NCI-H1930 (cell line): ENCODE measurements around the gene KLRD1.
"Not testable (repeated sequence)": the region's sequence is repeated elsewhere in the genome, so short reads cannot be mapped to it uniquely, and the experiment has no call there.

Experiments
- DNase-seq, 2 experiments: peaks; one replicate each; lab custom pipeline; 2025; lab: John Stamatoyannopoulos, UW

The KLRD1 gene

GRCh38 chr12:10368206-10369171, 60.8 kb downstream of the KLRD1 start:
- no peak for DNase-seq

- no peak for DNase-seq
These were observed 62.1 kb downstream of the KLRD1 start for GRCh38 chr12:10369557-10370415.

DNA sequence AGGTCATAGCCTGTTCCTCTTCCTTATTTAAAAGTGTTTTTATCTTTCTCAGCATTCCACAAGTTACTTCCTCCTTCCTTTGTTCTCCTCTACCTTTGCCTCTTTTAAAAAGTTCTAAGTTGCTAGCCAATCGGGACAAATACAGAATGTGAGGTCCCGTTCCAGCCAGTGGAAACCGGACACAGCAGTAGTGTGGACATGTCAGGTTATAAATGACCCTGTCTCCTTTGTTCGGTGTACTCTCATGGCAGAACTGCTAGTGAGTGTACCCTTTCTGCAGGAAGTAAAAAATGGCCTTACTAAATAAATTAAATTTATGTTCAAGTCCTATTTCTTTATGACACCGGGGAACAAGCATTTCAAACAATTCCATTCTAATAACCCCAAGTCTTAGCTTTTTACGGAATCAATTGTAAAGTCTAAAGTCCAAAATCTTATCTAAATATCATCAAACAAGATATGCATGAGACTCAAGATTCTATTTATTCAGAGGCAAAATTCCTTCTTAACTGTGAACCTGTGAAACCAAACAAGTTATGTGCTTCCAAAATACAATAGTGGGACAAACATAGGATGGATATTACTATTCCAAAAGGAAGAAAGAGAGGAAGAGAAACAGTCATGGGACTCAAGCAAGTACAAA, 64.3 kb downstream of the KLRD1 start:
- DNase-seq, result not testable (repeated sequence)

- DNase-seq, result no peak
These were observed 64.9 kb downstream of the KLRD1 start for GRCh38 chr12:10372559-10372958.

GRCh38 chr12:10374624-10375018, 67.0 kb downstream of the KLRD1 start:
- DNase-seq, result no peak

DNA sequence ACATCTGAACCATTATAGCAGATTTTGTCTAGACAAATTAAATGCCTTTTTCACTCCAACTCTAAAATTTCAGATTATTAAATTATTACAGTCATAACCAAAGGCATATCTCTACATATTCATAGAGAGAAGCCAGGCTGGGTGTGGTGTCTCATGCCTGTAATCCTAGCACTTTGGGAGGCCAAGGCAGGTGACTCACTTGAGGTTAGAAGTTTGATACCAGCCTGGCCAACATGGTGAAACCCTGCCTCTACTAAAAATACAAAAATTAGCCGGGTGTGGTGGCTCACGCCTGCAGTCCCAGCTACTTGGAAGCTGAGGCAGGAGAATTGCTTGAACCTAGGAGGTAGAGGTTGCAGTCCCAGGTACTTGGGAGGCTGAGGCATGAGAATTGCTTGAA, 71.1 kb downstream of the KLRD1 start:
- not testable (repeated sequence) for DNase-seq
